Stimulated activated CD8-positive, alpha-beta memory T cell treated with anti-CD3 and anti-CD28 coated beads, Interleukin-15, amount 100 ng/mL, for 48 hours (primary cell): ENCODE data around the gene OSBP2.
"Not testable (repeated sequence)": the region's sequence is repeated elsewhere in the genome, so short reads cannot be mapped to it uniquely, and the experiment has no call there.

Source experiments
- DNase-seq, 2 donors: peaks; one replicate each; pipeline ENCODE4 v3.0.0-alpha.2; 2020; ENCODE audit warnings: low read depth in 2 of 2

OSBP2 gene

DNA sequence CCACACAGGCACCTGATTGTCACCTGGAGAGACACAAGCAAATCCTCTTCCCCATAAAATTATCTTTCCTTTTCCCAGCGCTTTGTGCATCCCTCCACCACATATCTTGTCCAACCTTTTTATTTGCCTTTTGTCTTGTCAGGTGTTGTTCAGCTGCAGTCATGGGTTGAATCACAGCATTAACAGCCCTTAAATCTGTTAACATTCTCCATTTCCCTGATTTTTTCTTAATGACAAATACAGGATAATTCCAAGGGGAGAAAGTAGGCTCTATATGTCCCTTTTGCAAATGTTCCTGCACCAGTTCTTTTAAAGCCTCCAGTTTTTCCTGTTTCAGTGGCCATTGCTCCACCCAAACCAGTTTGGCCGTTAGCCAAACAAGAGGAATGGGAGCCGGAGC lies 18.1 kb upstream of the OSBP2 start:
- DNase-seq: not testable (repeated sequence)

DNA sequence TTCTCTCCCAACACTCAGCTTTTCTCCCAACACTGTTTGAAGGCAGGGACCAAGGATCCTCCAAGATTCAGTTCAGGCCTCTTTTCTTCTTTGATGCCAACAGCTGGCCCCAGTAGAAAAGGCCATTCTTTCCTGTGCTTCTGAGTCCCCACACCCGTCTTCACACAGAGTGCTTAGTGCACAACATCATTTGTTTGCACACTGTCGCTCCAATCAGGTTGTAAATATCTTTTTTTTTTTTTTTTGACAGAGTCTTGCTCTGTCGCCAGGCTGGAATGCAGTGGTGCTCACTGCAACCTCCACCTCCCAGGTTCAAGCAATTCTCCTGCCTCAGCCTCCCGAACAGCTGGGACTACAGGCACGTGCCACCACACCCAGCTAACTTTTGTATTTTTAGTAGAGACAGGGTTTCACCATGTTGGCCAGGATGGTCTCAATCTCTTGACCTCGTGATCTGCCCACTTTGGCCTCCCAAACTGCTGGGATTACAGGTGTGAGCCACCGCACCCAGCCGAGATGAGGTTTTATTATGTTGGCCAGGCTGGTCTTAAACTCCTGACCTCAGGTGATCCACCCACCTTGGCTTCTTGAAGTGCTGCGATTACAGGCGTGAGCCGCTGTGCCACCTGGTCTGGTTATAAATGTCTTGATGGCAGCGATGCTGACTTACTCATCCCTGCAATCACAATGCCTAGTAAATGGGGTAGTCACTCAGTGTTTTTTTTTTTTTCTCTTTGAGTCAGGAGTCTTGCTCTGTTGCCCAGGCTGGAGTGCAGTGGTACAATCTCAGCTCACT lies 14.6 kb upstream of the OSBP2 start:
- DNase-seq: not testable (repeated sequence)

DNA sequence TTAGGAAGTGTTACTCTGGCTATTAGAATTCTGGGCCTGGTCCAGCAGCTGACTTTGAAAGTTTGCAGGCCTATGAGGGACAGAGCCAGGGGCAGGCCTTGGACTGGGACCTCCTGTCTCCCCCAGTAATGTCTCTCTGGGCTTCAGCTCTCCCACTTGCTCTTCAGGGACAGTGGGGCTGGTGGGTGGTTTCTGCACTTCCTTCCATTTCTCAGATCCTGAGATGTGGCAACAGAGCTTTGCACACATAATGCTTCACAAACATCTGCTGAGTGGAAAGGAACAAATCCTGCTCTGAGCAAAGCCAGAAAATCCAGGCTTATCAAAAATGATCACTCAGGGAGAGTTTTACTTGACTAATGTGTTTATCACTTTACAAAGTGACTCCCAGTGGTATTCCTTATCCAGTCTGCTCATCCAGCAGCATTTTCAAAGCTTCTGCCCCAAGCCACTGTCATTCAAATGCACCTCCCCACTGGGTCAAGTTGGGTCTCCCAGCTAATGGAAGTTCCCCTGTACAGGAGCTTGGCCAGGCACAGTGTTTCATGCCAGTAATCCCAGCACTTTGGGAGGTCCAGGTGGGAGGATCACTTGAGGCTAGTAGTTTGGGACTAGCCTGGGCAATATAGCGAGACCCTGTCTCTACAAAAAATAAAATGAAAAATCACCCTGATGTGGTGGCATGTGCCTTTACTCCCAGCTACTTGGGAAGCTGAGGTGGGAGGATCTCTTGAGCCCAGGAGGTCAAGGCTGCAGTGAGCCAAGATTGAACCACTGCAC lies 13.5 kb upstream of the OSBP2 start:
- DNase-seq: no peak

DNA sequence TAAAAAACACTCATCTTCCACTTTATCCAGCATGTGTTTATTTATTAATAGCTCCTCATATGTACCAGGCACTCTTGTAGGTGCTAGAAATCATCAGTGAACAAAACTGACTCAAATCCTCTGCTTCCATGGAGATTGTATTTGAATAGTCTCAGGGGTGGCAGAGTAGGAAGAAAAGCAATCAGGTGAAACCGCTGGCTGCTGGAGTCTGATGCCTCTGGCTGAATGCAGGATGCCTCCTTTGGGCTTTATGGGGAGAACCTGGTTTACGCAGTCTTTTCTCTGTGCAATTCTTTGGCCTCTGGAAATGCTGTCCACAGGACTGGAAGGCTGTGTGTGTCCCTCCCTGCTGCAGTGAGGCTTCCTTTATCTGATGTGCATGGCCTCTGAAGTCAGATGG lies 12.8 kb upstream of the OSBP2 start:
- no peak for DNase-seq

DNA sequence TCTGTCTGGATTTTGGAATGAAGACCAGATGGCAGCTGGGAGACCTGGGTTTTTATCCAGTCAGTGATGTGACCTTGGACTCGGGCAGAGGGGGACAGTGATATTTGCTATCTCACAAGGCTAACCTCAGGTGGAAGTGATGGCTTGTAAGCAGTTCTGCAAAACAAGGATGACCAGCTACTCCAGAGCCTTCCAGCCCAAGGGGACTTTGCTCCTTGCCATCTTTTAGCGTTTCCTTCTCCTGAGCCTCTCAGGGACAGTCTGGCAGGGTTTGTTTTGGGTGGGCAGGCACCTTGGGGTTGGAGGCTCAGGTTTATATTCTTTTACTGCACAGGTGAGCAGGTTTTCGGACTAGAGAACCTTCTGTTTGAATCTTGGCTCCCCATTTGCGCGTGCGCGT lies 9.5 kb upstream of the OSBP2 start:
- DNase-seq: no peak

DNA sequence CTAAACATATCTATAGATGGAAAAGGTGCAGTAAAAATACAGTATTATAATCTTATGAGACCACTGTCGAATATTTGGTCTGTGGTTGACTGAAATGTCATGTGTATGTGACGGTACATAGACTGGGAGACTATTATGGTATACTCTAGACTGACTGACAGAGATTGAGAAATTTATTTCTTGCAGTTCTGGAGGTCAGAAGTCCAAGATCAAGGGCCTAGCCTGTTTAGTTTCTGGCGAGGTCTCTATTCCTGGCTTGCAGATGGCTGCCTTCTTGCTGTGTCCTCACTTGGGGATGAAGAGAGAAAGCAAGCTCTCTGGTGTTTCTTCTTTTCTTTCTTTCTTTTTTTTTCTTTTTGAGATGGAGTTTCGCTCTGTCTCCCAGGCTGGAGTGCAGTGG lies 7.3 kb upstream of the OSBP2 start:
- DNase-seq: no peak

DNA sequence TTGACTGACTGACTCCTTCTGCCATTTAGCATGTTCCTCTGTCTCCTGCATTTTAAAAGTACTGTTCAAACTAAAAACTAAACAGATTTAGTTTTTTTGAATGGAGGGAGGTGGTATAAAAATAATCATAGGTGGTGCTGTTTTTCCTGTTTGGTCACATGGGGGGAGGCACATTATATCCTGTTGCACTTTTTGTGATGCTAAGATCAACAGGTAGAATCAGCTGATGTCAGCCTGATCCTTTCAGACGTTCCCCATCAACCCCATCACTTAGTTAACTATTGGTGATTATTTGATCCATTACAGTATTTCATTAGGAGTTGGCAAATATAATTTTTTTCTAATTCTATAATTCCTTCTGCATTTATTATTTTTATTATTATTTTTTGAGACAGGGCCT lies 5.1 kb upstream of the OSBP2 start:
- no peak for DNase-seq

DNA sequence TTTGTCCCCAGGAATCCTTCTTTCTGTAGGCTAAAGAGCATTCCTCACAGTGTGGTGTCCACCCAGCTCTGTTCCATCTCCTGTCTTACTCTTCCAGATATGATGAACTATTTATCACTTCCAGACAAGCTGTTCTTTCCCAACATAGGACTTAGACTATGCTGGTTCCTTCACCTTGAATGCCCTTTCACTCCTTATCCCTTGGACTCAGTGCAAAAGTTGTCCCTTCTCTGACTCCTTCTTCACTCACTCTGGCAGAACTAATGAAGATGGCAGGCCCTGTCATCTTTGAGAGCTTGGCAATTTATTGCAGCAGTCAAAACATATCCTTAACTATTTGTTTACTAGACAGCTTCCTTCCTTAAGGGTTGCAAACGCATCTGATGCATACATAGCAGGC lies 3.5 kb upstream of the OSBP2 start:
- DNase-seq: no peak

DNA sequence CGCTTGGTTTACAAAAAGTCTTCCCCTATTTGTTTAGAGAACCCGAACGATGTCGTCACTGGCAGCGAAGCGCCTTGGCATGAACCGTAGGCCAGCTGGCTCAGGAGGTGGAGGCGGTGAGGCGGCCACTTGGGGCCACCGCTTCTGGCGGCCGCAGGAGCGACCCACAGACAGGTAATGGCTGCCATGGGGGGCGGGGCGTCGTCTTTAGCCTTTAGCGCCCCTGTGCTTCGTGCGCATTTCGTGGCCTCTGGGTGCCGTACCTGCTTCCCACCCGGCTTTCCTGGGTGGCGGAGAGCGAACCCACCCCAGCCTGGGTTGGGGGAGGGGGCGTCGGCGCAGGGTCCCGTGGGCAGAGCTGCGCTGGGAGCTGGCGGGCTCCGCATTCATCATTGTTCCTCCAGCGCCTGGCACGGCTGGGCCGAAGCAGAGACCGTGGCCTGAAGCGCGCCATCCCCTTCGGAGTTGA lies 469 bp upstream of the OSBP2 start:
- peak; percentile 26 to 41 for DNase-seq

DNA sequence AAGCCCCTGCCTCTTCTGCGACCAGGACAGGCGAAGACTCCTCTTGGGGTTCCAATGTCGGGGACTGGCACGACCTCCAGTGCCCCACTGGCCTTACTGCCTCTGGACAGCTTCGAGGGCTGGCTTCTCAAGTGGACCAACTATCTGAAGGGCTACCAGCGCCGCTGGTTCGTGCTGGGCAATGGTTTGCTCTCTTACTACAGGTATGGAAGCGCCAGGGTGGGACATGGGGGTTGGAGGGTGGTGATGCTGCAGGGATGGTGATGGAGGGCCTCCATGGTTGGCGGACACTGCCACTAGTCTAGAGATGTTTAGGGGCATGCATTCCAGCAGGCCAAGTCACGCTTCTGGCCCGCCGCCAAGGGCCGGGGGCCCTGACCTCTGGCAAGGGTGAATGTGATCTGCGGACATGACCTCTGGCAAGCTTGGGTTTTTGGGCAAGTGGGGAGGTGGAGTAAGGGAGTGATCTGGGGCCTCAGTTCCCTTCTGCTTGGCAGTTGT lies 727 bp downstream of the OSBP2 start:
- no peak for DNase-seq

DNA sequence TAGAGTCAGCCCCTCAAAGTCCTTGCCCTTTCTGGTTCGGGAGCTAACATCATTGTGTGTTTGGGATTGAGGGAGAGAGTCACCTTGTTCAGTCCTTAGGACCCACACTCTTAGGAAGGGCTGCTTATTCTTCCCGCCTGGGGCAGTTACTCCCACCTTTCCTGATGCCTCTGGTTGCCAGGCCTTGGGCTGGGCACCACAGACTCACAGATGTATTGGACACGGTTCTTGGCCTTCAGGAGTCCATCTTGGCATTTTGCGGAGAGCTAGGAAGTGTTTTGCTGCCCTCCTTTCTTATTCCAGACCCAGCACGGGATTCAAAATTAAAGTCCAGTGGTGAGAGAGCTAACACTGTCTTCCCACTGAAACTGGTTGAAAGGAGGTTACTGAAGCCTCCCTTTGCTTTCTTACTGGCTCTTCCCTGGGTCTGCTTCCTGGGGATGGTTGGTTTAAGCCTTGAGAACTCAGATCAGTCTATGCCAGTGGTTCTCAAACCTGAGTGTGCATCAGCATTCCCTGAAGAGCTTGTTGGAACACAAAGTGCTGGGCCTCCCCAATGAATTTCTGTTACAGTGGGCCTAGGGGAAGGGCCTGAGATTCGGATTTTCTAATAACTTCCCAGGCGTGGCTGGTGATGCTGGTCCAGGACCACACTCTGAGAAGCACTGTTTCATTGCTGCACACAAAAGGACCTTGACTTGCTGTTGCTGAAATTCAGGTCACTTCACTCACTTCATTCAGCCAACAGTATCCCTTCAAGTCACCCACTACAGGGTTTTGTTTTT lies 1.4 kb downstream of the OSBP2 start:
- no peak for DNase-seq

DNA sequence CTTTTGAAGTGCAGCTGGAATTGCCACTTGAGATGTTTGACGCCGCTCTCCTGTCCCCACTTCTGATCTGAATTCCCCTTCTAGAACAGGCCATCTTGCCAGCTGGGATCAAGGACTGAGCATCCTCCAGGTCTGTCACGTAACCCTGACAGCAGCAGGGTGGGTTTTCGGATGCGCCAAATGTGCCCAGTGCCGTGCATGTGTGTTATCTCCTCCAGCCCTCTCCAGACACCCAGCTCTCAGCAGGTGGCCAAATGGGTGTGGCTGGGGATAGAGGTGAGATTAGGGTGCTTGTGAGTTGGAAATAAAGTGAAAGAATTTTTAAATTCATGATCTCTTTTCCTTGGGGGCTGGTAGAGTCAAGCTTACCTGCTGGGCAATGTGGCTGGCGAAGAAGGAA lies 3.3 kb downstream of the OSBP2 start:
- no peak for DNase-seq

DNA sequence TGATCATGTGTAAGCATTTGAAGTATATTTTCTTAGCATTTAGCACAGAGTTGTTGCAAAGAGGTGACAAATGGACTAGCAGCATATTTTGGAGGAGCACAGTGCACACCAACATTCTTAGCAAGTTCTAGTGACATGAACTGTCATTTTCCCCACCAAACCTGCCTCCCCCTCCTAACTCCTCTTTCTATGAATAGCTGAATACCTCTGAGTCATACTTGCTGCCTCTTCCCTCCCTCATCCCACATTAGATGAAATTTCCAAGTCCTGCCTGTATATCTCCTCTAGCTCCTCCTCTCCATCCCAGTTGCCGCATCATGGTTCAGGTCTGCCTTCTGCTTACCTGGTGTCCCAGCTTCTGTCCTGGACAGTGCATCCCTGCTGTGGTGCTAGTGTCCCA lies 7.2 kb downstream of the OSBP2 start:
- DNase-seq: no peak

DNA sequence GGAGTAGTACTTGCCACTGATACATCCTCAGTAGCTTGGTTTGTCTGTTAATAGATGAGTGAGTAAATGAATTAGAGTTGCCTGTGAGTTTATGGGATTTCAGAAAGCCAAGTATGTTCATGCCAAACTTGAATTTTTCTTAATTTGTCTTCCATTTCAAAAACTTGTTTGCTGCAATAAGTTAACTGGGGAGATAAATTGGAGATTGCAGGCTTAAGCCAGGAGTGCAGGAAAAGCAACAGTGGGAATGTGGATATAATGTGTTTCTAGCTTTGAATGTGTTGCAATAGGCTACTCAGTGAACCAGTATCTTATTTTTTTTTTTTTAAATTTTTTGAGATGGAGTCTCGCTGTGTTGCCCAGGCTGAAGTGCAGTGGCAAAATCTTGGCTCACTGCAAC lies 8.2 kb downstream of the OSBP2 start:
- DNase-seq: no peak

DNA sequence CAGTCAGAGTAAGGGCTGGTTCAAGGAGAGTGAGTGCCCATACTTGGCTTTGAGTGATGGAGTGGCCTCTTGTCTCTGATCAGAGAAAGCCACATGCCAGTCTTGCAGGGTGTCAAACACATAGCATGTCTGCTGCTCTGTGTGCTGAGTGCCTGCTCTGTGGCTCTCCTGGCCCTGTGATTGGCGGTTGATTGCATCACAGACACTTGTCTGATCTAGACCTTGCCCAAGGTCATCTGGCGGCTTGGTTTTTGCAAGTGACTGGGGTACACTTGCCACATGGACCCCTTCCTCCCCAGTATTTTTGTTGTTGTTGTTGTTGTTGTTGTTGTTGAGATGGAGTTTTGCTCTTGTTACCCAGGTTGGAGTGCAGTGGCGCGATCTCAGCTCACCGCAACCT lies 10.3 kb downstream of the OSBP2 start:
- no peak for DNase-seq

DNA sequence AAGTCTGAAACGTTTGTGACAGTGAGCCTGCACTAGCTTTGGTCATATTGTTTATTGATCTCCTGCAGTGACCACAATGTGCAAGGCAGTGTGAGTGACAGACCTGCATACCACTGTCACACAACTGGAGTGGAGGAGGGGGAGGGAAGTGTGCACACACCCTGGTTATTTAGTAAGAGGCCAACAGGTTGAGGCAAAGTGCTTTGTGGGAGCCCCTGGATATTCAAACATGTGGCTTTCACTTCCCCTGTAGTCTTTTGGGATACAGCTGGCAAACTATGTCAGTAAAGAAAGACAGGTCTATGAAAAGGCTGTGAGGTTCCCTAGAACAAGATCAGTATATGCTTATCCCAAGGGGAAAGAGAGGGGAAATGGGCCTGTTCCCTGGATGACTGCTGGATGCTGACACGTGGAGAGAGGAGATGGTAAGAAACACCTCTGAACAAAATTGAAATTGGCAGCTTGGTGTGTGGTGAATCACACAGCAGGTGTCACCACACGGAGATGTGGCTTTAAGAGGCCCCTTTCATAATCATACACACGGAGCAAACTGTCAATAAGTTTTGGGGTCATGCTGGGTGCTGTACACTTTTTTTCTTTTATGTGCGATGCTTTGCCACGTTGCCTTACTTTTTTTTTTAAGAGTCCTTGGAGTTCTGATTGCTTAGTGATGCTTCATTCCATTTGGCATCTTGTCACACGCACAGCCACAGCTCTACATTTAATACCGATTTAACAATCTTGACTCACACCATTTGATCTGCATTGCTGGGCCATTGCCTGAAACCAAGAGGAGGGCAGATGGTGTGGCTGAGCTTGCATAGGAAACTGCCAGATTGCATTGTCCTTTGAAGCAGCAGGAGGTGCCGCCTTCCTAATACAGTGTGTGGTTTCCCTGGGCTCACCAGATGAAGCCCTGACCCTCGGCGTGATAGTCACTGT lies 11.3 kb downstream of the OSBP2 start:
- DNase-seq: peak in 1 of 2 donors; percentile 20

DNA sequence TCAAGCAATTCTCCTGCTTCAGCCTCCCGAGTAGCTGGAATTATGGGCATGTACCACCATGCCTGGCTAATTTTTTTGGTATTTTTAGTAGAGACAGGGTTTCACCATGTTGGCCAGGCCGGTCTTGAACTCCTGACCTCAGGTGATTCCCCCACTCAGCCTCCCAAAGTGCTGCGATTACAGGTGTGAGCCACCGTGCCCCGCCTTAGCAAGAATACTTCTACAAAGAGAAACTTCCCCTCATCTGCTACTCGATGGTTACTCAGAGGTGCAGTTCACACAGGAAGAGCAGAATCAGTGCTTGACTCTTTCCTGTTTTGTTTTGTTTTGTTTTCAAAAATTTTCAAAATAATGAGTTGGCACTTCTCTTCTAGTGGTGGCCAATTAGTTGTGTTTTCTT lies 15.3 kb downstream of the OSBP2 start:
- peak in 1 of 2 donors; percentile 34 for DNase-seq

DNA sequence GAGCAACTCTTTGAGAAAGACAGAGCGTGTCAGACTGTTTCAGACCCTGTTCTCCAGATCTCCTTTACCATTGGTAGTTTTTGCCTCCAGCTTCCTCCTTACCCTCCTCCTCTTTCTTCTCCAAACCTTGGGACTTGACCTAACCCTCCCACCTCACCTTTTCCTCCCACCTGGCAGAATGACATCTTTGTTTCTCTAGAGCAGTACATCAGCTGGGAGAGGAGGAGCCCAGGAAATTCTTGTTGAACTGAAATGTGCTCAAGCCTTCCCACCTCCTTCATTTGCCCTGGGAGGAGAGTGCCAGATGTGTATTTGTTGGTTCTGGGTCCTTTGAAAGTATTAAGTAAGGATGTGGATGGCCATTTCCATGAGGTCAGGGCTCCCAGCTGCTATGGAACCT lies 17.4 kb downstream of the OSBP2 start:
- DNase-seq: no peak

DNA sequence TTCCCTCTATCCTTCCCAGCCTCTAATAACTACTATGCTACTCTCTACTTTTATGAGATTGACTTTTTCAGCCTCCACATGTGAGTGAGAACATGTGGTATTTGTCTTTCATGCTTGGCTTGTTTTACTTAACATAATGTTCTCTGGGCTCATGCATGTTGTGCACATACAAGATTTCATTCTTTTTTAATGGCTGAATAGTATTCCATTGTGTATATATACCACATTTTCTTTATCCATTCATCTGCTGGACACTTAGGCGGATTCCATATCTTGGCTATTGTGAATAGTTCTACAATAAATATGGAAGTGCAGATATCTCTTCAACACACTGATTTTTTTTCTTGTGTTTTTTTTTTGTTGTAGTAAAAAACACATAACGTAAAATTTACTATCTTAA lies 19.4 kb downstream of the OSBP2 start:
- DNase-seq: no peak

DNA sequence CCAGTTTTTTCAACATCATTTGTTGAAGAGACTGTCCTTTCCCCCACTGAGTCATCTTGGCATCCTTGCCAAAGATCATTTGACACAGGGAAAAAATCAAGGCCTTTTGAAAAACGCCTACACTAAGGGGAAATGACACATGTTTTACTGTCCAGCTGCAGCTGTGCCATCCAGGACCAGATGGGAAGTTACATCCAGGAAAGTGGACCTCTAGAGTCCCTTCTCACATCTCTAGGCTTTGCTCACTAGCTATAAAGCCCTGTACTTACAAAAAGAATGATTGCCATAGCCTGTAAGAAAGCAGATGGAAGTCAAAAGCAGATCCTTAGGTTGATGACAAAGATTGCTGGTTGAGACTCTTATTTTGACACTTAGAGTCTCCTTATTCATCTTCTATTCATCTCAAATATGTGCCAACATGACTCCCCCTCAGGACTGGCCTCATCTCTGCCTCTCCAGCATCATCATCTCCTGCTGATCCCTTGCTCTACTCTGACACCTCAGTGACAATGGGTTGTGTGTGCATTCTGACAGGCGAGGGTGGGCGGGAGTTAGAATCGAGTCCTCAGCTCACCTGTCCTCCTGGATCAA lies 22.8 kb downstream of the OSBP2 start:
- no peak for DNase-seq

DNA sequence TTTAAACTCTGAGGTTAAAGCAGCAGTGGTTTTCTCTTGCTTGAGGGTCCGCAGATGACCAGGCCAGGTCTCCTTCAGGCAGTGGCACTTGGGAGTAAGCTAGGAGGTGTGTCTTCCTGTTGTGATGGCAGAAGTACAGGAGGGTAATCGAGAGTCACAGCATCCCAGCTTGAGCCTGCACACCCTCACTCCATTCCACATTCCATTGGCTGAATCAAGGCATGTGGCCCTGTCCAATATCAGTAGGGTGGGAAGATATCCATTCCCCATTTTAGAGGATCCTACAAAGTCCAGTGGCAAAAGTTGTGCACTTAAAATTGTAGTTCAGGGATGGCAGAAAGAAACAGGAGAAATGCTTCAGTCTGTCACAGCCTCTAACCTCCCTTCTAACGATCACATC lies 23.3 kb downstream of the OSBP2 start:
- DNase-seq: no peak
